HEK293T (cell line): ENCODE results near the gene HMCN2.

Experiments used
- ARNT ChIP-seq: fragments of 450-650 bp; IDR thresholded peaks from 2 replicates; pipeline ENCODE4 v1.6.1; 2017; ENCODE audit warnings: mild to moderate bottlenecking
- BHLHE40 ChIP-seq: fragments of 450-650 bp; IDR thresholded peaks from 2 replicates; pipeline ENCODE4 v1.6.1; 2016; ENCODE audit warnings: mild to moderate bottlenecking, moderate library complexity, borderline replicate concordance
- ELF4 ChIP-seq: fragments of 450-650 bp; IDR thresholded peaks from 2 replicates; pipeline ENCODE4 v1.6.1; 2017; ENCODE audit warnings: antibody characterized with exemption
- FOXA1 ChIP-seq: fragments of 450-650 bp; IDR thresholded peaks from 2 replicates; pipeline ENCODE4 v1.6.1; 2016; ENCODE audit warnings: mild to moderate bottlenecking
- FOXK2 ChIP-seq: fragments of 450-650 bp; IDR thresholded peaks from 2 replicates; pipeline ENCODE4 v1.6.1; 2016; ENCODE audit warnings: mild to moderate bottlenecking
- FOXM1 ChIP-seq: fragments of 450-650 bp; IDR thresholded peaks from 2 replicates; pipeline ENCODE4 v1.6.1; 2017; ENCODE audit warnings: mild to moderate bottlenecking, borderline replicate concordance
- NFRKB ChIP-seq: fragments of 450-650 bp; IDR thresholded peaks from 2 replicates; pipeline ENCODE4 v1.6.1; 2016; ENCODE audit warnings: mild to moderate bottlenecking, moderate library complexity
- PKNOX1 ChIP-seq: fragments of 450-650 bp; IDR thresholded peaks from 2 replicates; pipeline ENCODE4 v1.6.1; 2016
- SP1 ChIP-seq: fragments of 450-650 bp; IDR thresholded peaks from 2 replicates; pipeline ENCODE4 v1.6.1; 2017
- SUZ12 ChIP-seq: fragments of 450-650 bp; IDR thresholded peaks from 2 replicates; pipeline ENCODE4 v1.6.1; 2016; ENCODE audit warnings: mild to moderate bottlenecking
- ZNF384 ChIP-seq: fragments of 450-650 bp; IDR thresholded peaks from 2 replicates; pipeline ENCODE4 v1.6.1; 2016

GRCh38 chr9:130425741-130426466, 160.3 kb downstream of the HMCN2 start:
- no peak for TF ChIP-seq ELF4
- no peak for TF ChIP-seq SUZ12
- no peak for TF ChIP-seq FOXA1
- no peak for TF ChIP-seq ZNF384
- no peak for TF ChIP-seq NFRKB
- TF ChIP-seq PKNOX1, result no peak
- no peak for TF ChIP-seq FOXM1
- no peak for TF ChIP-seq SP1
- no peak for TF ChIP-seq ARNT
- TF ChIP-seq FOXK2, result no peak
- TF ChIP-seq BHLHE40, result no peak
